Activated T-cell treated with anti-CD3 and anti-CD28 coated beads, Interleukin-2, amount 50 U/mL, for 72 hours (primary cell): ENCODE data around the gene ITGB2. TPM values are rescaled to one million over a fixed set of nuclear protein-coding genes. Genes with fewer than 3 reads are reported as not detected.

Experiments used
- ATAC-seq, 2 donors: fragments of 150-1000 bp; cut with Tn5 transposase; replicated peaks in 1 of 2; 2 replicates each; pipeline ENCODE4 v1.10.0; 2021; ENCODE audit warnings: moderate library complexity in 2 of 2, mild to moderate bottlenecking in 1 of 2
- DNase-seq, 2 donors: peaks; one replicate each; pipeline ENCODE4 v3.0.0; 2021 to 2022; ENCODE audit warnings: mixed read lengths in 1 of 2
- H3K27ac Mint-ChIP-seq: one replicate; pipeline ENCODE4 v1.8.0; 2022; ENCODE audit warnings: mild to moderate bottlenecking, moderate library complexity, mixed read lengths
- H3K27me3 Mint-ChIP-seq: one replicate; pipeline ENCODE4 v1.8.0; 2022; ENCODE audit warnings: low read depth, mixed read lengths
- H3K36me3 Mint-ChIP-seq, 2 donors: one replicate each; pipeline ENCODE4 v1.8.0; 2022; ENCODE audit warnings: mixed read lengths in 2 of 2, mild to moderate bottlenecking in 1 of 2; ENCODE audit not compliant: insufficient read depth in 2 of 2
- H3K4me1 Mint-ChIP-seq: one replicate; pipeline ENCODE4 v1.8.0; 2022; ENCODE audit warnings: low read depth, mixed read lengths
- H3K4me3 Mint-ChIP-seq, 2 donors: one replicate each; pipeline ENCODE4 v1.8.0; 2022; ENCODE audit warnings: mild to moderate bottlenecking in 2 of 2, mixed read lengths in 2 of 2, moderate library complexity in 2 of 2
- H3K9me3 Mint-ChIP-seq, 2 donors: one replicate each; pipeline ENCODE4 v1.8.0; 2022; ENCODE audit warnings: mixed read lengths in 2 of 2
- total RNA-seq, 2 donors: library from RNA; stranded (reverse); gene quantifications; one replicate each; pipeline ENCODE4 v1.2.3, GENCODE V29; 2022

Gene ITGB2
- total RNA-seq, 2 donors from 2014 or later = 248 to 287 TPM

- no peak overlapping the region for H3K4me3 Mint-ChIP-seq
- peaks cover 8% of the 10 kb centered on the region for H3K4me1 Mint-ChIP-seq
- peaks cover 22 to 32% of the 10 kb centered on the region in 2 donors for H3K36me3 Mint-ChIP-seq
- no peak for DNase-seq
- ATAC-seq = no peak
- H3K27ac Mint-ChIP-seq = no peak overlapping the region
- no peaks in the 10 kb centered on the region for H3K9me3 Mint-ChIP-seq
- no peaks in the 10 kb centered on the region for H3K27me3 Mint-ChIP-seq
Measured at GRCh38 chr21:44903689-44904088, 17.0 kb downstream of the ITGB2 start.

- no peak for ATAC-seq
- peak overlapping the region; percentile 33 for H3K27ac Mint-ChIP-seq
- DNase-seq = no peak
Measured at GRCh38 chr21:44903050-44903685, 17.5 kb downstream of the ITGB2 start.

GRCh38 chr21:44902268-44903049 lies 18.2 kb downstream of the ITGB2 start:
- Mint-ChIP-seq H3K36me3 (peaks cover 21 to 35% of the 10 kb centered on the region in 2 donors), H3K27me3 (no peaks in the 10 kb centered on the region), H3K27ac (peak overlapping the region; percentile 33), H3K4me3 (no peak overlapping the region), H3K4me1 (no peaks in the 10 kb centered on the region), H3K9me3 (no peaks in the 10 kb centered on the region)
- no peak for ATAC-seq
- no peak for DNase-seq

More at GRCh38 chr21:44903050-44903685, 17.5 kb downstream of the ITGB2 start:
- Mint-ChIP-seq H3K27me3 (no peaks in the 10 kb centered on the region), H3K9me3 (no peaks in the 10 kb centered on the region), H3K4me3 (no peak overlapping the region), H3K36me3 (peaks cover 21 to 34% of the 10 kb centered on the region in 2 donors), H3K4me1 (peaks cover 5% of the 10 kb centered on the region)

- Mint-ChIP-seq H3K27me3 (no peaks in the 10 kb centered on the region), H3K36me3 (peaks cover 21 to 35% of the 10 kb centered on the region in 2 donors), H3K27ac (no peak overlapping the region), H3K4me3 (no peak overlapping the region), H3K9me3 (no peaks in the 10 kb centered on the region), H3K4me1 (no peaks in the 10 kb centered on the region)
- ATAC-seq = no peak
- no peak for DNase-seq
Measured at GRCh38 chr21:44901391-44902074, 19.2 kb downstream of the ITGB2 start.

- Mint-ChIP-seq H3K36me3 (peaks cover 20 to 33% of the 10 kb centered on the region in 2 donors), H3K4me1 (no peaks in the 10 kb centered on the region), H3K27ac (no peak overlapping the region), H3K4me3 (no peak overlapping the region), H3K9me3 (no peaks in the 10 kb centered on the region), H3K27me3 (no peaks in the 10 kb centered on the region)
- DNase-seq (no peak), ATAC-seq (no peak)
Measured at GRCh38 chr21:44900559-44901251, 20.0 kb downstream of the ITGB2 start.

- DNase-seq (no peak), ATAC-seq (no peak)
- Mint-ChIP-seq H3K4me1 (no peaks in the 10 kb centered on the region), H3K36me3 (peaks cover 20 to 33% of the 10 kb centered on the region in 2 donors), H3K4me3 (no peak overlapping the region), H3K9me3 (no peaks in the 10 kb centered on the region), H3K27me3 (no peaks in the 10 kb centered on the region), H3K27ac (no peak overlapping the region)
Measured at GRCh38 chr21:44899768-44900558, 20.7 kb downstream of the ITGB2 start.

- ATAC-seq (no peak), DNase-seq (no peak)
- H3K27me3 Mint-ChIP-seq = no peaks in the 10 kb centered on the region
- H3K36me3 Mint-ChIP-seq = peaks cover 14 to 28% of the 10 kb centered on the region in 2 donors
- H3K9me3 Mint-ChIP-seq = no peaks in the 10 kb centered on the region
- no peaks in the 10 kb centered on the region for H3K4me1 Mint-ChIP-seq
- H3K4me3 Mint-ChIP-seq = no peak overlapping the region
- H3K27ac Mint-ChIP-seq = no peak overlapping the region
Measured at GRCh38 chr21:44898851-44899767, 21.6 kb downstream of the ITGB2 start.

GRCh38 chr21:44898011-44898488 lies 22.6 kb downstream of the ITGB2 start:
- Mint-ChIP-seq H3K4me3 (no peak overlapping the region), H3K36me3 (peaks cover 14 to 25% of the 10 kb centered on the region in 2 donors), H3K27ac (no peak overlapping the region), H3K4me1 (peaks cover 6% of the 10 kb centered on the region), H3K27me3 (no peaks in the 10 kb centered on the region), H3K9me3 (no peaks in the 10 kb centered on the region)
- DNase-seq = no peak
- no peak for ATAC-seq

- Mint-ChIP-seq H3K4me3 (no peak overlapping the region), H3K27me3 (no peaks in the 10 kb centered on the region), H3K27ac (no peak overlapping the region), H3K9me3 (no peaks in the 10 kb centered on the region), H3K36me3 (peaks cover 8 to 20% of the 10 kb centered on the region in 2 donors), H3K4me1 (peaks cover 12% of the 10 kb centered on the region)
- ATAC-seq = no peak
- DNase-seq = no peak
Measured at GRCh38 chr21:44897326-44898010, 23.2 kb downstream of the ITGB2 start.

GRCh38 chr21:44896561-44897286 lies 24.0 kb downstream of the ITGB2 start:
- no peaks in the 10 kb centered on the region for H3K27me3 Mint-ChIP-seq
- peaks cover under 1 to 12% of the 10 kb centered on the region in 2 donors for H3K36me3 Mint-ChIP-seq
- no peak for DNase-seq
- peaks cover 15% of the 10 kb centered on the region for H3K4me1 Mint-ChIP-seq
- ATAC-seq = no peak
- H3K9me3 Mint-ChIP-seq = no peaks in the 10 kb centered on the region
- H3K4me3 Mint-ChIP-seq = no peak overlapping the region
- no peak overlapping the region for H3K27ac Mint-ChIP-seq
